Neural progenitor cell (in vitro differentiated cells): Measurements from ENCODE around the gene FSTL4.

Experiments used
- CTCF ChIP-seq: fragments of 200-600 bp; sonication (generic); IDR thresholded peaks from 2 replicates; pipeline ENCODE4 v1.5.1; 2017; ENCODE audit warnings: antibody characterized with exemption, mild to moderate bottlenecking
- EZH2 ChIP-seq: fragments of 200-600 bp; sonication (generic); IDR thresholded peaks from 2 replicates; pipeline ENCODE4 v1.6.1; 2017; ENCODE audit warnings: antibody characterized with exemption, mild to moderate bottlenecking, moderate library complexity
- EZH2phosphoT487 ChIP-seq: fragments of 200-600 bp; sonication (generic); IDR thresholded peaks from 2 replicates; pipeline ENCODE4 v1.6.1; 2017; ENCODE audit warnings: antibody characterized with exemption

GRCh38 chr5:133523961-133524586, 88.3 kb downstream of the FSTL4 start:
- TF ChIP-seq CTCF, result no peak
- no peak for TF ChIP-seq EZH2
- TF ChIP-seq EZH2phosphoT487, result no peak
